K562 (cell line): ENCODE data around the gene PPP1R14B.

Experiments used
- CREB1 ChIP-seq, 2 experiments: sonication (generic) in 1 of 2; formaldehyde crosslinking in 1 of 2; IDR thresholded peaks; 2 replicates each; pipeline versions ENCODE4 v1.6.1 to v1.8.0; 2012 to 2022; ENCODE audit warnings: inconsistent platforms in 1 of 2, mild to moderate bottlenecking in 1 of 2, missing genetic modification reagents in 1 of 2, moderate library complexity in 1 of 2
- ESRRA ChIP-seq: fragments of 450-650 bp; IDR thresholded peaks from 2 replicates; pipeline ENCODE4 v1.6.1; 2014; ENCODE audit warnings: low read depth, mild to moderate bottlenecking, moderate library complexity, borderline replicate concordance
- KAT2B ChIP-seq: IDR thresholded peaks from one replicate; pipeline ENCODE4 v1.6.1; 2012; ENCODE audit warnings: low read depth, mild to moderate bottlenecking, control low read depth, inconsistent platforms, low read length, moderate library complexity
- NELFE ChIP-seq: IDR thresholded peaks from 2 replicates; pipeline ENCODE4 v1.6.1; 2011; ENCODE audit warnings: mild to moderate bottlenecking; ENCODE audit not compliant: insufficient read depth, insufficient read length
- RAD21 ChIP-seq, 2 experiments: fragments of 250-450 bp in 1 of 2; fragments of 450-650 bp in 1 of 2; sonication (Bioruptor Pico) in 1 of 2; formaldehyde crosslinking in 1 of 2; IDR thresholded peaks in 1 of 2; conservative IDR thresholded peaks in 1 of 2; 2 replicates each; pipeline versions ENCODE4 v1.4.0 to v1.8.0; 2020 to 2022; ENCODE audit warnings: mild to moderate bottlenecking in 2 of 2, moderate library complexity in 1 of 2
- SMAD1 ChIP-seq: fragments of 150-350 bp; IDR thresholded peaks from 2 replicates; pipeline ENCODE4 v1.6.1; 2014; ENCODE audit warnings: low read length, low read depth; ENCODE audit not compliant: partially characterized antibody
- SMC3 ChIP-seq: conservative IDR thresholded peaks from 2 replicates; pipeline ENCODE4 v1.6.1; 2011; ENCODE audit warnings: low read depth, low read length, improper control_type of control experiment; ENCODE audit not compliant: insufficient read depth
- TARDBP ChIP-seq: fragments of 450-650 bp; IDR thresholded peaks from 2 replicates; pipeline ENCODE4 v1.6.1; 2016
- ZNF778 ChIP-seq: fragments of 450-650 bp; formaldehyde crosslinking; IDR thresholded peaks from 2 replicates; pipeline ENCODE4 v1.4.0; 2020; ENCODE audit warnings: mild to moderate bottlenecking, moderate library complexity
- TF ChIP-seq, protein P1 (sequence below): fragments of 450-650 bp; IDR thresholded peaks from 2 replicates; pipeline ENCODE4 v1.7.1; 2018; ENCODE audit warnings: mild to moderate bottlenecking, low read depth; ENCODE audit not compliant: partially characterized antibody
- TF ChIP-seq, protein P2 (sequence below), 3 experiments: IDR thresholded peaks in 2 of 3; conservative IDR thresholded peaks in 1 of 3; 2 replicates each; pipeline ENCODE4 v1.5.1; 2011 to 2012; ENCODE audit warnings: low read length in 3 of 3, mild to moderate bottlenecking in 3 of 3, control low read depth in 2 of 3, improper control_type of control experiment in 1 of 3, inconsistent platforms in 1 of 3, low read depth in 1 of 3, mixed read lengths in 1 of 3, moderate library complexity in 1 of 3; ENCODE audit not compliant: insufficient read depth in 2 of 3
- TF ChIP-seq, protein P3 (sequence below): fragments of 250-450 bp; sonication (Bioruptor Pico); IDR thresholded peaks from 2 replicates; pipeline ENCODE4 v1.9.0; 2021; ENCODE audit warnings: mild to moderate bottlenecking
- TF ChIP-seq, protein P4 (sequence below), 2 experiments: fragments of 450-650 bp; IDR thresholded peaks; 2 replicates each; pipeline ENCODE4 v1.6.1; 2016

DNA sequence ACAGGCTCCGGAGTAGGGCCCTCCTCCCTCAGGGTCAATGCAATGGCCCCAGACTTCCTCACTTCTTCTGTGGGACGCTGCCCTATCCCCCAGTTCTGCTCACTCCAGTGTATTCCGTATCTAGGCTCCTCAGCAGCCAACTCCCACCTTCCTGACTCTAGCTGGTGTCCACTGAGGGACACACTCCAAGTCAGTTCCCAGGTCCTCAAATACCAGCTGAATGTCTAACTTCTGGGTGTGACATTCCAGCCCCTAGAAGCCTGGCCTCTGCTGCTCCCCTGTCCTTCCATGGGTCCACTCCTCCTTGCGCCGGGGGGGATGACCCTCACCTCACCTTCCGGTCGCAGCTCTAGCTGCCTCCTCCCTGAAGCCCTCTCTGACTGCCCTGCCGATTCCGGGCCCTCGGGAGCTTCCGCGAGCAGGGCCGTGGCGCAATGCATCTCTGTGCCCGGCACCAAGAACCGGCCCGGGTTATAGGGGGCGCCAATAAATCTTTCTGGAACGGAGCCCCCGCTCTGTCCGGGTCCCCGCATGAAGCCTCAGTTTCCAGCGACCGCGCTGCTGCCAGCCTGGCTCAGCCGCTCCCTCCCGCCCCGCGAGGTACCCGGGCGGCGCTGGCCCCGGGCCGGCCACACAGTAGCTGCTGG, 22.3 kb upstream of the PPP1R14B start:
- TF ChIP-seq ZNF778 (no peak), SMAD1 (no peak), RAD21 (CRISPR knock-in tag; conservative IDR thresholded peaks at IDR 0.05 in 1 of 2, IDR thresholded peaks at IDR 0.05 in 1 of 2) (no peak), ESRRA (peak; percentile 83), NELFE (no peak), SMC3 (0 out of 2 replicates have a peak, but pooled peaks have one; percentile 1), KAT2B (no peak), TARDBP (no peak), CREB1 (IDR thresholded peaks at IDR 0.05) (no peak), CREB1 (CRISPR knock-in tag; IDR thresholded peaks at IDR 0.05) (peak; percentile 71; the same call in 1 of the 2 replicates)
- TF ChIP-seq, protein P1, sequence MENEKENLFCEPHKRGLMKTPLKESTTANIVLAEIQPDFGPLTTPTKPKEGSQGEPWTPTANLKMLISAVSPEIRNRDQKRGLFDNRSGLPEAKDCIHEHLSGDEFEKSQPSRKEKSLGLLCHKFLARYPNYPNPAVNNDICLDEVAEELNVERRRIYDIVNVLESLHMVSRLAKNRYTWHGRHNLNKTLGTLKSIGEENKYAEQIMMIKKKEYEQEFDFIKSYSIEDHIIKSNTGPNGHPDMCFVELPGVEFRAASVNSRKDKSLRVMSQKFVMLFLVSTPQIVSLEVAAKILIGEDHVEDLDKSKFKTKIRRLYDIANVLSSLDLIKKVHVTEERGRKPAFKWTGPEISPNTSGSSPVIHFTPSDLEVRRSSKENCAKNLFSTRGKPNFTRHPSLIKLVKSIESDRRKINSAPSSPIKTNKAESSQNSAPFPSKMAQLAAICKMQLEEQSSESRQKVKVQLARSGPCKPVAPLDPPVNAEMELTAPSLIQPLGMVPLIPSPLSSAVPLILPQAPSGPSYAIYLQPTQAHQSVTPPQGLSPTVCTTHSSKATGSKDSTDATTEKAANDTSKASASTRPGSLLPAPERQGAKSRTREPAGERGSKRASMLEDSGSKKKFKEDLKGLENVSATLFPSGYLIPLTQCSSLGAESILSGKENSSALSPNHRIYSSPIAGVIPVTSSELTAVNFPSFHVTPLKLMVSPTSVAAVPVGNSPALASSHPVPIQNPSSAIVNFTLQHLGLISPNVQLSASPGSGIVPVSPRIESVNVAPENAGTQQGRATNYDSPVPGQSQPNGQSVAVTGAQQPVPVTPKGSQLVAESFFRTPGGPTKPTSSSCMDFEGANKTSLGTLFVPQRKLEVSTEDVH, result peak; percentile 62
- TF ChIP-seq, protein P2, sequence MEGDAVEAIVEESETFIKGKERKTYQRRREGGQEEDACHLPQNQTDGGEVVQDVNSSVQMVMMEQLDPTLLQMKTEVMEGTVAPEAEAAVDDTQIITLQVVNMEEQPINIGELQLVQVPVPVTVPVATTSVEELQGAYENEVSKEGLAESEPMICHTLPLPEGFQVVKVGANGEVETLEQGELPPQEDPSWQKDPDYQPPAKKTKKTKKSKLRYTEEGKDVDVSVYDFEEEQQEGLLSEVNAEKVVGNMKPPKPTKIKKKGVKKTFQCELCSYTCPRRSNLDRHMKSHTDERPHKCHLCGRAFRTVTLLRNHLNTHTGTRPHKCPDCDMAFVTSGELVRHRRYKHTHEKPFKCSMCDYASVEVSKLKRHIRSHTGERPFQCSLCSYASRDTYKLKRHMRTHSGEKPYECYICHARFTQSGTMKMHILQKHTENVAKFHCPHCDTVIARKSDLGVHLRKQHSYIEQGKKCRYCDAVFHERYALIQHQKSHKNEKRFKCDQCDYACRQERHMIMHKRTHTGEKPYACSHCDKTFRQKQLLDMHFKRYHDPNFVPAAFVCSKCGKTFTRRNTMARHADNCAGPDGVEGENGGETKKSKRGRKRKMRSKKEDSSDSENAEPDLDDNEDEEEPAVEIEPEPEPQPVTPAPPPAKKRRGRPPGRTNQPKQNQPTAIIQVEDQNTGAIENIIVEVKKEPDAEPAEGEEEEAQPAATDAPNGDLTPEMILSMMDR (IDR thresholded peaks at IDR 0.05 in 2 of 3, conservative IDR thresholded peaks at IDR 0.05 in 1 of 3; ENCODE audit: insufficient read depth in 2 of 3, low read depth in 1 of 3, low read length in 3 of 3), result no peak
- TF ChIP-seq, protein P3, sequence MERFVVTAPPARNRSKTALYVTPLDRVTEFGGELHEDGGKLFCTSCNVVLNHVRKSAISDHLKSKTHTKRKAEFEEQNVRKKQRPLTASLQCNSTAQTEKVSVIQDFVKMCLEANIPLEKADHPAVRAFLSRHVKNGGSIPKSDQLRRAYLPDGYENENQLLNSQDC (CRISPR knock-in tag), result no peak
- TF ChIP-seq, protein P4, sequence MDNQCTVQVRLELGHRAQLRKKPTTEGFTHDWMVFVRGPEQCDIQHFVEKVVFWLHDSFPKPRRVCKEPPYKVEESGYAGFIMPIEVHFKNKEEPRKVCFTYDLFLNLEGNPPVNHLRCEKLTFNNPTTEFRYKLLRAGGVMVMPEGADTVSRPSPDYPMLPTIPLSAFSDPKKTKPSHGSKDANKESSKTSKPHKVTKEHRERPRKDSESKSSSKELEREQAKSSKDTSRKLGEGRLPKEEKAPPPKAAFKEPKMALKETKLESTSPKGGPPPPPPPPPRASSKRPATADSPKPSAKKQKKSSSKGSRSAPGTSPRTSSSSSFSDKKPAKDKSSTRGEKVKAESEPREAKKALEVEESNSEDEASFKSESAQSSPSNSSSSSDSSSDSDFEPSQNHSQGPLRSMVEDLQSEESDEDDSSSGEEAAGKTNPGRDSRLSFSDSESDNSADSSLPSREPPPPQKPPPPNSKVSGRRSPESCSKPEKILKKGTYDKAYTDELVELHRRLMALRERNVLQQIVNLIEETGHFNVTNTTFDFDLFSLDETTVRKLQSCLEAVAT (IDR thresholded peaks at IDR 0.05), result no peak
